Kidney (tissue), 14 donors: ENCODE data around the gene TNS3. TPM values are rescaled to one million over a fixed set of nuclear protein-coding genes. Genes with fewer than 3 reads are reported as not detected.

Experiments used
- DNase-seq, 5 donors: peaks; one replicate each; pipeline ENCODE4 v3.0.0-alpha.2; 2013 to 2020
- FAIRE-seq: peaks from 2 replicates; lab custom pipeline; 2012; peaks lifted over from hg19 to GRCh38; lab: Jason Lieb, UNC
- H3K27ac ChIP-seq, 2 donors: one replicate each; pipeline ENCODE4 v1.7.0; 2013; ENCODE audit warnings: low read depth in 2 of 2, low read length in 2 of 2, inconsistent platforms in 1 of 2
- H3K27me3 ChIP-seq: one replicate; pipeline ENCODE4 v1.7.1; 2013; ENCODE audit warnings: low read length, inconsistent platforms; ENCODE audit not compliant: control insufficient read depth, insufficient read depth
- H3K36me3 ChIP-seq, 3 donors: one replicate each; pipeline versions ENCODE4 v1.7.0 to v1.7.1; 2013; ENCODE audit warnings: low read length in 3 of 3, control low read depth in 1 of 3, inconsistent platforms in 1 of 3; ENCODE audit not compliant: insufficient read depth in 3 of 3, control insufficient read depth in 2 of 3
- H3K4me1 ChIP-seq, 3 donors: one replicate each; pipeline versions ENCODE4 v1.7.0 to v1.7.1; 2013; ENCODE audit warnings: low read length in 3 of 3, inconsistent platforms in 1 of 3, low read depth in 1 of 3; ENCODE audit not compliant: control insufficient read depth in 2 of 3, insufficient read depth in 2 of 3
- H3K4me3 ChIP-seq, 3 donors: one replicate each; pipeline versions ENCODE4 v1.7.0 to v1.8.1; 2013; ENCODE audit warnings: low read length in 3 of 3, control low read depth in 1 of 3, inconsistent platforms in 1 of 3
- H3K9ac ChIP-seq, 3 donors: one replicate each; pipeline versions ENCODE4 v1.7.0 to v1.7.1; 2013; ENCODE audit warnings: low read length in 3 of 3, control low read depth in 1 of 3, inconsistent platforms in 1 of 3
- H3K9me3 ChIP-seq, 3 donors: one replicate each; pipeline versions ENCODE4 v1.7.0 to v1.7.1; 2013; ENCODE audit warnings: low read length in 3 of 3, control low read depth in 1 of 3, inconsistent platforms in 1 of 3; ENCODE audit not compliant: control insufficient read depth in 2 of 3, insufficient read depth in 1 of 3
- CTCF ChIP-seq: IDR thresholded peaks from 3 replicates; pipeline ENCODE4 v1.5.1; 2012; ENCODE audit warnings: mild to moderate bottlenecking, moderate library complexity, borderline replicate concordance; ENCODE audit not compliant: insufficient read depth; ENCODE audit errors: extremely low read depth
- intact Hi-C: fragments of 100-400 bp; cut with DNase I; formaldehyde crosslinking; loops from one replicate; pipeline ENCODE4 v1.11.1; 2022
- polyA plus RNA-seq: library from polyadenylated mRNA; stranded (reverse); fragments of 350-450 nt; fragmentation: Illumina TruSeq; extraction: RNeasy Lipid Tissue Mini Kit (QIAGEN cat#74804); gene quantifications from one replicate; pipeline ENCODE4 v1.2.3, GENCODE V29; 2014; ENCODE audit warnings: low read depth, low replicate concordance; ENCODE audit not compliant: insufficient read depth
- total RNA-seq: library from RNA; stranded (reverse); fragmentation: NEBNext Ultra II Directional; extraction: Animal tissue kit (Norgen Biotek cat#: 25700); gene quantifications from one replicate; pipeline ENCODE4 v1.2.1, GENCODE V29; 2021
- donor health status: control.
- donor health status: control.
- donor health status: control.
- donor health status: control.
- donor health status: control.
- donor health status: DM: yes; HTN: yes; CAD: no.
- donor health status: Normal renal cell carcinoma (clear cell type).

Gene TNS3
- total and polyA plus RNA-seq, 2 donors from 2014 or later: 38.4 to 198 TPM

GRCh38 chr7:47448971-47449370, 132.9 kb downstream of the TNS3 start:
- FAIRE-seq (no peak), DNase-seq (no peak)
- Histone ChIP-seq H3K36me3 (no peaks in the 10 kb centered on the region), H3K27ac (no peak overlapping the region), H3K4me3 (no peak overlapping the region), H3K9ac (no peak overlapping the region), H3K9me3 (no peaks in the 10 kb centered on the region), H3K4me1 (peaks cover 0 to 58% (median 46%) of the 10 kb centered on the region in 3 donors), H3K27me3 (no peaks in the 10 kb centered on the region)
- TF ChIP-seq CTCF: no peak
- intact Hi-C loops: loop anchor here (10.0 kb wide), 1 partner anchor 126 kb away; no protein-coding TSS in a partner anchor

- Histone ChIP-seq H3K27me3 (no peaks in the 10 kb centered on the region), H3K27ac (peak overlapping the region in 1 of 2 donors; percentile 1), H3K4me1 (peaks cover 0 to 51% (median 40%) of the 10 kb centered on the region in 3 donors), H3K4me3 (no peak overlapping the region), H3K9ac (no peak overlapping the region), H3K9me3 (no peaks in the 10 kb centered on the region), H3K36me3 (no peaks in the 10 kb centered on the region)
- no peak for TF ChIP-seq CTCF
- no peak for DNase-seq
- intact Hi-C loops: loop anchor here (10.0 kb wide), 1 partner anchor 127 kb away; no protein-coding TSS in a partner anchor
- no peak for FAIRE-seq
Measured at GRCh38 chr7:47447621-47448349, 134.1 kb downstream of the TNS3 start.

GRCh38 chr7:47446871-47447466, 134.9 kb downstream of the TNS3 start:
- Histone ChIP-seq H3K27me3 (no peaks in the 10 kb centered on the region), H3K9me3 (no peaks in the 10 kb centered on the region), H3K36me3 (no peaks in the 10 kb centered on the region), H3K4me1 (peaks cover 0 to 50% (median 44%) of the 10 kb centered on the region in 3 donors), H3K4me3 (no peak overlapping the region), H3K27ac (peak overlapping the region in 1 of 2 donors; percentile 1), H3K9ac (no peak overlapping the region)
- TF ChIP-seq CTCF: no peak
- DNase-seq (no peak), FAIRE-seq (no peak)
- intact Hi-C loops: loop anchor here (10.0 kb wide), 1 partner anchor 128 kb away; no protein-coding TSS in a partner anchor
